RPMI7951 (cell line): ENCODE data around the gene EGLN1. TPM values are rescaled to one million over a fixed set of nuclear protein-coding genes. Genes with fewer than 3 reads are reported as not detected.

ENCODE experiments used
- DNase-seq: peaks from one replicate; pipeline ENCODE4 v3.0.0-alpha.2; 2012; ENCODE audit warnings: low read depth
- total RNA-seq: library from RNA; depleted of rRNA; stranded (reverse); fragments of >200 nt; shearing (Covaris generic); gene quantifications from 2 replicates; pipeline ENCODE4 v1.2.3, GENCODE V29; 2014; rRNA removed

The EGLN1 gene
- total RNA-seq, 1 experiment from 2014 or later: 40.1 TPM

DNA sequence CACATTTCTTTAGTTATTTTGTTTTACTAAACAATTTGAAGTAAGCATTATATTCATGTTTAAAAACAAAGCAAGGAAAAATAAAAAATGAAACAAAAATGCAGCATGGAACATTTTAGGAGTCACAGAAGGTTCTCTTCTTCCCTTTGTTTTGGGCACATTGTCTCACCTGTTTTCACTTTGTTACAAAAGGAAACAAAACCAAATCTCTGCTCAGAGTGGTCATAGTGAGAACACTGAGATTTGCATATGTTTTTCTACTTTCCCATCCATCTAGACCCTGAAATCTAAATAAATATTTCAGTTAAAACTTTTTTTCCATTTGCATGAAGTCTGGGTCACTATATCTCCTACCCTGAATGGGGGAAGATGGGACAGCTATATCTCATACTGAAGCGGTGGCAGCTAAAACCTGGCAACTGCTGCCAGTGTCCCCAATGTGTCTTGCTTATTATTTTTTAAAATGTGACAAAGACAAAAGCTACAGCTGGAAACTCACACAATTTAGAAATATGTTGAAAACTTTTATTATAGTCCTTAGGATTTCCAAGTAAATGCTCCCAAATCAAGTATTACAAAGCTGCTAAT, 87.9 kb downstream of the EGLN1 start:
- DNase-seq: no peak

DNA sequence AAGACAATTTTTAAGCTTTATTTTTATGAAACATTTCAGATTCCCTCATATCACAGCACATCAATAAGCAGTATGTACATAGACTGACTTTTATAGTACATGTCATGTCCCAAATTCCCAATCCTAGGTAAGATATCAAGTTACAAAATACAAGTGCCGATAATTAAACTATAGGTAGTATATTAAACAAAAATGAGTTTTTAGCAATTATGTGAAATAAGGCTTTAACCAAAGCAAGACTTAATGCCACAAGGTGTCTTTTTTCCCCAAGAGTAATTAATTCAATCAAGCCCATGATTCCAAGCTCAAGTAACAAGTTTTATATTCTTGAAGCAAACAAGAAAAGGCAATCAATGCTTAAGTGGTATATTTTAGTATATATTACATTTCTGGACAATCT, 89.3 kb downstream of the EGLN1 start:
- DNase-seq: no peak

- DNase-seq: no peak
Measured at GRCh38 chr1:231329483-231329882, 92.6 kb downstream of the EGLN1 start.

DNA sequence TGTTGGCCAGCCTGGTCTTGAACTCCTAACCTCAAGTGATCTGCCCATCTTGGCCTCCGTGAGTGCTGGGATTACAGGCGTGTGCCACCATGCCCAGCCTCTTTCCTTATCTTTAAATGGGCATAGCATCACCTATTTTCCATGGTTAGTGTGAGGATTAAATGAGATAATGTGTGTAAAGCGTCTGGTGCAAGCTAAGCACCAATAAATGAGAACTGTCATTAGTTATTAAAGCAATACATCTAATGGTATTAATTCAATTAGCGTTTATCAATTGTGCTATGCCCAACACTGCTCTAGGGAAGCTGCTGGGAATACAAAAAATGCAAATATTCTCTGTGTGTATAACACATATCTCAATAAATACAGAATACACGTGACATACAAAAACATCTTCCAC, 94.5 kb downstream of the EGLN1 start:
- DNase-seq: no peak

DNA sequence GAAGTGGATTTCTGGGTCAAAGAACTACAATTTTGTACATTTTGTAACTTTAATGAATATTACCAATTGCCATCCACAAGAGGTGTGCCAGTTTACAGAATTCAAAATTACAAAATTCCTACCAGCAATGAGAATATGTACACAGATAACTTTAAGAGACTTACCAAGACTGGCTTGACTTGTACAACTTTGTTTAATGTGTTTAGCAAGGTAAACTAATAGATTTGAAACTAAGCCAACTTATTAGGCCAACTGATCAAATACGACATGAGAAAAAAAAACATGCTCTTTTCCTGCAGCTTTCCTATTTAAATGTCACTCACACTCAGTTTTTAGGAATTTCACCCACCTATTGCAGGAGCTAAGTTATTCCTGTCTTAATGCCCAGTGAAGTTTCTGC, 95.8 kb downstream of the EGLN1 start:
- no peak for DNase-seq

GRCh38 chr1:231324660-231325059, 97.4 kb downstream of the EGLN1 start:
- no peak for DNase-seq

- no peak for DNase-seq
Measured at GRCh38 chr1:231322880-231323530, 99.1 kb downstream of the EGLN1 start.

- DNase-seq: no peak
Measured at GRCh38 chr1:231319080-231319479, 103.0 kb downstream of the EGLN1 start.

GRCh38 chr1:231318568-231318967, 103.5 kb downstream of the EGLN1 start:
- DNase-seq: no peak

- DNase-seq: no peak
Measured at GRCh38 chr1:231318015-231318355, 104.1 kb downstream of the EGLN1 start.

DNA sequence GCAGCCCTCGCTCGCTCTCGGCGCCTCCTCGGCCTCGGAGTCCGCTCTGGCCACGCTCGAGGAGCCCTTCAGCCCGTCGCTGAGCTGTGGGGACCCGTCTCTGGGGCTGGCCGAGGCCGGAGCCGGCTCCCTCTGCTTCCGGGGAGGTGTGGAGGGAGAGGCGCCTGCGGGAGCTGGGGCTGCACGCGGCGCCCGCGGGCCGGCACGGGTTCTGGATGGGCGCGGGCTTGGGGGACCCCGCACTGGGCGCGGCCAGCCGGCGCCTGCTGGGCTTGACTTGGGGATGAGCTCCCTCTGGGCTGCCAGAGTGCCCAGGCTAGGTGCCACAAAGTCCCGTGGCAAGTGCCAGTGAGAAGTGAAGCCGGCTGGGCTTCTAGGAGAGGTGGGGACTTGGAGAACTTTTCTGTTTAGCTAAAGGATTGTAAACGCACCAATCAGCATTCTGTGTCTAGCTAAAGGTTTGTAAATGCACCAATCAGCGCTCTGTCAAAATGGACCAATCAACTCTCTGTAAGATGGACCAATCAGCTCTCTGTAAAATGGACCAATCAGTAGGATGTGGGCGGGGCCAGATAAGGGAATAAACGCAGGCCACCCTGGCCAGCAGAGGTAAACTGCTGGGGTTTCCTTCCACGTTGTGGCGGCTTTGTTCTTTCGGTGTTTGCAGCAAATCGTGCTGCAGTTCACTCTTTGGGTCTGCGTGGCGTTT, 104.6 kb downstream of the EGLN1 start:
- DNase-seq: no peak

DNA sequence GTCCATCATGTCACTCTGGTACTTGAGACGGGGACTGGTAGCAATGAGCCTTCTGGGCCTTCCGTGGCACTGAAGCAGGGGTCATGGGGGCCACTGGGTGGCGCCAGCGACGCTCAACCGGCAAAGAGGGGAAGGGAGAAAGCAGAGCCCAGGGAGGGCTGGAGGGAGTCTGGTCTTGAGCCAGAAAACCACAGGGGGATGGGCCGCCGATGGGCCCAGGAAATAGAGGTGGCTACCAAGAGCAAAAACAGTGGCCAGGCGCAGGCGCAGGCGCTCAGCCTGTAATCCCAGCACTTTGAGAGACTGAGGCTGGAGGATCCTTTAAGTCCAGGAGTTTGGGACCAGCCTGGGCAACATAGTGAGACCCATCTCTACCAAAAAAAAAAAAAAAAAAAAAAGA, 106.2 kb downstream of the EGLN1 start:
- peak; percentile 39 for DNase-seq

Other genes with a start within 250 kb of the EGLN1 start
- gene GNPAT, start 181.1 kb downstream of the EGLN1 start, total RNA-seq: 64.1 and 74.0 TPM in 2 replicates
- 9.8 and 10.3 TPM in 2 replicates for gene EXOC8, start 84.4 kb downstream of the EGLN1 start, total RNA-seq
- gene SPRTN, start 84.0 kb downstream of the EGLN1 start, total RNA-seq: 15.1 and 16.5 TPM in 2 replicates
- 36.3 and 39.4 TPM in 2 replicates for gene TSNAX, start 106.4 kb upstream of the EGLN1 start, total RNA-seq
- 1.9 and 2.1 TPM in 2 replicates for gene DISC1, start 204.5 kb upstream of the EGLN1 start, total RNA-seq